NCI-H2081 (cell line): Measurements from ENCODE around the gene ANKS3.
A peak's percentile ranks its signal among the peaks of the same experiment; 100 is the strongest.

Experiments used
- DNase-seq, 2 experiments: peaks; one replicate each; lab custom pipeline; 2025; lab: John Stamatoyannopoulos, UW

ANKS3 gene

GRCh38 chr16:4734063-4734729 lies at the start of gene ANKS3, which contains the start of gene DNAAF8:
Gene ANKS3 (minus strand): TSS chr16:4734271. CDS start chr16:4730149, 4,122 bp downstream.
Gene DNAAF8 (plus strand): TSS chr16:4734537. CDS start chr16:4736515, 1,978 bp downstream.
- peak; percentile 88 to 94 for DNase-seq

DNA sequence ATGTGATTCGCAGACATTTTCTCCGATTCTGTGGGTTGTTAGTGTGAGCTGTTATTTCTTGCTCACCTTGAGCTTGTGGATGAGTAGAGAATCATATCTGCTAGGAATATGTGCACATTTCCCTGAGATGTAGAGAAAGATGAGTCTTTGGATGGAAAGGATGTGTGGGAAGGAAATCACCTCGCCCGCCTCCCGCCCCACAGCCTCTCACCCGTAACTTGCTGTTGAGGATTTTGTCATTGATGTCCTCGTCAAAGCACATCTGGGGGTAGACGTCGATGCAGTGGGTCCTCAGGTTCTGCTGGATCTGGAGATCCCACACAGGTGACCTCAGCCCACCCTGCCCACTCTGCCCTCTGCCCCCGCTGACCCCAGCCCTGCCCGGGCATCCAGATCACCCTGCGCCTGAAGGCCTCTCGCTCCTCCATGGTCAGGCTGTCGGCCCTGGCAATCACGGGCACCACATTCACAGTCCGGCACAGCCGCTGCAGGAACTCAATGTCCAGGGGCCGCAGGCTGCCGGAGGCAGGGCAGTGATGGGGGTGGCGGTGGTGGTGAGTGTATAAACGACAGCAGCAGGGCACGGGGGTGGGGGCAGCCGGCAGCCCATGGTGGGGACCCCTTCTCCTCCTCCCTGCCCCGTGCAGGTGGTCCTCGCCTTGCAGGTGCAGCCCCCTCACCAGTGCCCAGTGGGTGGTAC lies 49.3 kb upstream of the ANKS3 start:
- no peak for DNase-seq

DNA sequence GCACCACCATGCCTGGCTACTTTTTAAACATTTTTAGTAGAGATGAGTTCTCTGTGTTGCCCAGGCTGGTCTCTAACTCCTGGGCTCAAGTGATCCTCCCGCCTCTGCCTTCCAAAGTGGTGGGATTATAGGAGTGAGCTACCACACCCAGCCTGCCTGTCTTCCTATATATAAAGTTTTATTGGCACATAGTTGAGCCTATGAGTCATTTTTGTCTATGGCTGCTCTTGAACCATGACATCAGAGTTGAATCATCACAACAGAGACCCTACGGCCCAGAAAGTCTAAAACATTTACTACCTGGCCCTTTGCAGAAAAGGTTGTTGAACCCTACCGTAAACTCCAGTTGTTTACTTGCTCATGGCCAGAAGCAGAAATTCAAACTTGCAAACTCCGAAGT lies 46.2 kb upstream of the ANKS3 start:
- no peak for DNase-seq

- no peak for DNase-seq
Observed at GRCh38 chr16:4778050-4778392, 44.0 kb upstream of the ANKS3 start.

DNA sequence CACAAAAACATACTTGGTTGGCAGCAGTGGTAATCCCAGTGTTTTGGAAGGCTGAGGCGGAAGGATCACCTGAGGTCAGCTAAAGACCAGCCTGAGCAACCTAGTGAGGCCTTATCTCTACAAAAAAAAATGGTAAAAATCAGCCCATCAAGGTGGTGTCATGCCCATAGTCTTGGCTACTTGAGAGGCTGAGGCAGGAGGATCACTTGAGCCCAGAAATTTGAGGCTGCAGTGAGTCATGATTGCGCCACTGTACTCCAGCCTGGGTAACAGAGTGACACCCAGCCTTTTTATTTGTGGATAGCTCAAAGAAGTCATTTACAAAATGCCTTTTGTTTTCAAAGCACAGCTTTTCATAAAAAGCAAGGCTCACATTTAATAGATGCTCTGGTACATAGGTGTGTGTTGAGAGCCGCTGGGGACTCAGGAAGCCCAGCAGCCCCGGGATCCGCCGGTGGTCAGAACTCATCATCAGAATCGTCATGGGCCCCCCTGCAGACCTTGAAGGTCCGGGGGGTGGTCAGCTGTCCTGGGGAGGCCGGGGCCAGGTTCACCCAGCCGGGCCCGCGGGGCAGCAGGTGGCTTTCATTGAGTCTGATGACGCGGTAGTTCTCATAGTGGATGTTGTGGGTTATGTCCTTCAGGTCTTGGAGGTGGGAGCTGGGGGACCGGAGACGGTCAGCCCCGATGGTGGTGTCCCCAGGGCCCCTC lies 43.4 kb upstream of the ANKS3 start:
- no peak for DNase-seq

GRCh38 chr16:4776141-4776705 lies 42.2 kb upstream of the ANKS3 start:
- no peak for DNase-seq

- DNase-seq = no peak
Observed at GRCh38 chr16:4775005-4775404, 40.9 kb upstream of the ANKS3 start.

DNA sequence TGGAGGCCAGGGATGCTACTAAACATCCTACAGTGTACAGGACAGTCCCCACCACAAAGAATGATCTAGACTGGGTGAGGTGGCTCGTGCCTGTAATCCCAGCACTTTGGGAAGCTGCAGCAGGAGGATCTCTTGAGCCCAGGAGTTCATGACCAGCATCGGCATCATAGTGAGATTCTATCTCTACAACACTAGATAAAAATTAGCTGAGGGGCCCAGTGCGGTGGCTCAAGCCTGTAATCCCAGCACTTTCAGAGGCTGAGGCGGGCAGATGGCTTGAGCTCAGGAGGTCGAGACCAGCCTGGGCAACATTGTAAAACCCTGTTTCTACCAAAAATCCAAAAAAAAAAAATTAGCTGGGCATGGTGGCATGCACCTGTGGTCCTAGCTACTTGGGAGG lies 38.3 kb upstream of the ANKS3 start:
- DNase-seq = no peak

GRCh38 chr16:4771646-4772045 lies 37.6 kb upstream of the ANKS3 start:
- DNase-seq = no peak

DNA sequence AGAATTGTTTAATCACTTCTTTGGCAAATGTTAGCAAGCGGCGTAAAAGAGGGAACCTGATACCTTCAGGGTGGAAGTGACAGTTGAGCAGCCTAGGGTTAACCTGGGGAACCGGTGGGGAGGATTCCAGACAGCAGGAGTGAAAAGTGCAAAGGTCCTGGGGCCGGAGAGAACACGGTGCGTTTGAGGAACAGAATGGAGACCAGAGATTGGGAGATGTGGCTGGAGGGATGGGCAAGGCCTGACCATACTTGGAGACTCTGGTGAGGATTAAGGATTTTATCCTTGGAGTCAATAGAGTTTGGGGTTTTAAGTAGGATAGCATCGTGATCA lies 35.2 kb upstream of the ANKS3 start:
- no peak for DNase-seq

DNA sequence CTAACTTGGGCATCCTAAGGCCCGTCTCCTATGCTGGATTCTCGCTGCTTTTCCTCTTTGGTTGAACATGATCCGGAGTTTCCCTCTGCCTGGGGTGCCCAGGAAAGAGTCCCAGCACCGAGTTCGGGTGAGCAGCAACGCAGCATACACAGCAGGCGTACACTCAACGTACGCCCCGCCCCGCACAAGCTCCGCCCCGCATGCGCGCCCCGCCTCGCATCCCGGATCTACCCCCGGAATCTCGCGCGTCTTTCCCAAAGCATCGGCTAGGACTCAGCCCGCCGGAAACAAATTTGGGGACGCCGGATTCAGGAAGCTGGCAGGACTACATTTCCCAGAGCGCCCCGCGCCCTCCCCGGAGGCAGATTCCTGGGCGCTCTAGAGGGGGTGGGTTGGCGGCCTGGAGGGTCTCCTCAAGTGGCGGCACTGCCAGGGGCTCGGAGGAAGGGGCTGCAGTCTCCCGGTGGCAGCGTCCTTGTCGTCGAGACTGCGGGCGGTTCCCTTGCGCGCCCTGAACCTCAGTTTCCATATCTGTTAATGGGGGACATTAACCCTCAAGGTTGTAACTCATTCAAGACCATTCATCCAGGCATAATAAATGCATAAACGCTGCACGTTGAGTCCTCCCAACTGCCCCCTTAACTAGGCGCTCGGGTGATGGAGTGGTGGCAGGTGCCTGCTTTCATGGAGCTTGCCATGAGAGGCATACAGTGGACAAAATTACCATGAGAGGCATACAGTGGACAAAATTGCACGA lies 34.7 kb upstream of the ANKS3 start:
- DNase-seq = peak; percentile 94 to 95

- no peak for DNase-seq
Observed at GRCh38 chr16:4767872-4768548, 33.9 kb upstream of the ANKS3 start.

DNA sequence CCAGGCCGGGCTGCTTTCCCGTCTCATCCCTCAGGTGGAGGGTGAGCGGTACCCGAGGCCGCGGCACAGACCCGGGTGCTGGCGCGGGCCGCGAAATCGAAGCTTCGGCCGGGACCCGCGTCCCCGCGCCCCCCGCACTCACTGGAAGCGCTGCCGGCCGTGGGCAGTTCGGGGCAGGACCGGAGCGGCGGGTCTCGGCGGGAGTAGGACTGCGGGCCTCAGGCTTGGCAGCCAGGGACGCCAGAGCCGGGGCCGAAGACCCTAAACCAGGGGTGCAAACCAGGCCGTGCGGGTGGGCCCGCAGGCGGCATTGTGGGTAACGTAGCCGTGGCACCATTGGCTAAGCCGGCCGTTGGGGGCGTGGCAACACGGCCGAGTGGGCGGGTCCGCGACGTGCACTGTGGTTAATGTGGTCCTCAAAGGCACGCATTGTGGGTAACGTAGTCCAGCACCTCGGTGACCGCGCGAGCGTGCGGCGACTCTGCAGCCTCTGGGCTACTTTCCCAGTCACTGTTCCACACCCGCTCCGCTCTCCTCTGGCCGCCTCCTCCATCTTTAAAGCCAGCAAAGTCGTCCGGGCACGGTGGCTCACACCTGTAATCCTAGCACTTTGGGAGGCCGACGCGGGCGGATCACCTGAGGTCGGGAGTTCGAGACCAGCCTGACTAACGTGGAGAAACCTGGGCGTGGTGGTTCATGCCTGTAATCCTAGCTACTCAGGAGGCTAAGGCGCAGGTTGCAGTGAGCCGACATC lies 33.0 kb upstream of the ANKS3 start, which contains the start of gene ZNF500:
ZNF500 (minus strand) TSS at position 288 of the 754 bp plus-strand sequence. CDS start 1,184 bp downstream, outside the sequence.
- DNase-seq = peak; percentile 96 to 98

GRCh38 chr16:4765511-4766474 lies 31.7 kb upstream of the ANKS3 start:
- no peak for DNase-seq

DNA sequence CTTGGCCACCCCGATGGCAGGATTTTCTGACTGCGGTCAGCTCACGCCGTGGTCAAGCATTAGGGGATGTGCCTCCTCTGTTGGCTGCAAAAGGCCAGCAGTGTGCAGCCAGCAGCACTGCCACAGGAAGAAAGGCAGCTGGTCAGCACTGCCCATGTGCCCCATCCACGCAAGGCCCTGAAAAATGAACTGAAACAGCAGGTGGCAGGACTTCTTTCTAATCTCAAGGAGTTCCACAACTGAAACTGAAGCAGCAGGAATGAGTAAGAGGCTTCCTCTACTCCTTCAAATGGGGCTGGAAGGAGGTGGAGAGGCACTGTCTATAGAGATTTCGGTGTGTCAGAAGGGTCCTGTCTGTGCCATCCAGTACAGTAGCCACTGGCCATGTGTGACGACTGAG lies 29.7 kb upstream of the ANKS3 start:
- DNase-seq = no peak

- no peak for DNase-seq
Observed at GRCh38 chr16:4762205-4762604, 28.1 kb upstream of the ANKS3 start.

GRCh38 chr16:4760221-4760910 lies 26.3 kb upstream of the ANKS3 start:
- no peak for DNase-seq

DNA sequence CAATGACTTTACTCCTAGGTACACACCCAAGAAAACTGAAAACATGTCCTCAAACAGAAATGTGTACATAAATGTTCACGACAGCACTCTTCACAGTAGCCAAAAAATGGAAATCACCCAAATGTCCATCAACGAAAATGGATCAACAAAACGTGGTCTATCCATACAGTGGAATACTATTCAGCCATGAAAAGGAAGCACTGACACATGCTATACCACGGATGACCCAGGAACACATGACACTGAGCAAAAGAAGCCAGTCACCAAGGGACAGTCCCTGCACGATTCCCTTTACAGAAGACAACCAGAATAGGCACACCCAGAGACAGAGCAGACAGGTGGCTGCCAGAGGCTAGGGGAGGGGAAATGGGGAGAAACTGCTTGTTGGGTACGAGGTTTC lies 21.6 kb upstream of the ANKS3 start:
- no peak for DNase-seq

DNA sequence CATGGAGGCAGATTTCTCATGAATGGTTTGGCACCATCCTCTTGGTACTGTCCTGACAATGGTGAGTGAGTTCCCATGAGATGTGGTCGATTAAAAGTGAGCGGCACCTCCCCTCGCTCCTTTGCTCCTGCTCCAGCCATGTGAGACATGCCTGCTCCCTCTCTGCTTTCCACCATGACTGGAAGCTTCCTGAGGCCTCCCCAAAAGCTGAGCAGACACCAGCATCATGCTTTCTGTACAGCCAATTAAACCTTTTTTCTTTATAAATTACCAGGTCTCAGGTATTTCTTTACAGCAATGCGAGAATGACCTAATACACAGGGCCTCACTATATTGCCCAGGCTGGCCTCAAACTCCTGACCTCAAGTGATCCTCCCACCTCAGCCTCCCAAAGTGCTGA lies 20.8 kb upstream of the ANKS3 start:
- DNase-seq = no peak
